B cell (primary cell): ENCODE measurements around the gene RASA2. TPM values are rescaled to one million over a fixed set of nuclear protein-coding genes. Genes with fewer than 3 reads are reported as not detected.

Source experiments
- ATAC-seq: fragments of 200-7000 bp; cut with Tn5 transposase; one replicate; pipeline ENCODE4 v1.10.0; 2021; ENCODE audit warnings: low read depth, mild to moderate bottlenecking, moderate number of reproducible peaks, moderate library complexity
- CTCF ChIA-PET: fragments of 350-600 bp; sonication (Branson Sonifier 250); formaldehyde crosslinking; loops from one replicate; lab custom pipeline; 2021; ENCODE audit warnings: antibody characterized with exemption, inconsistent platforms; lab: Charles Lee
- POLR2A ChIA-PET: fragments of 350-600 bp; sonication (Branson Sonifier 250); formaldehyde crosslinking; loops from one replicate; lab custom pipeline; 2021; ENCODE audit warnings: antibody characterized with exemption; lab: Charles Lee
- DNase-seq: peaks from one replicate; pipeline ENCODE4 v3.0.0; 2013
- H2AFZ ChIP-seq: 2 replicates; pipeline ENCODE4 v1.6.1; 2012; ENCODE audit warnings: mild to moderate bottlenecking, low read depth, low read length; ENCODE audit not compliant: insufficient read depth, poor library complexity, severe bottlenecking
- H3K27ac ChIP-seq, 2 donors: 1 replicate in 1 of 2; 2 replicates in 1 of 2; pipeline ENCODE4 v1.5.1; 2012 to 2013; ENCODE audit warnings: low read length in 2 of 2, mild to moderate bottlenecking in 2 of 2, moderate library complexity in 1 of 2
- H3K27me3 ChIP-seq, 4 experiments: fragments of 200-600 bp in 1 of 4; sonication (generic) in 1 of 4; replicated peaks in 1 of 4; 1 replicate in 2 of 4; 2 replicates in 2 of 4; pipeline versions ENCODE4 v1.6.1 to v1.7.0; 2013 to 2016; ENCODE audit warnings: low read length in 3 of 4, mild to moderate bottlenecking in 2 of 4, mixed read lengths in 1 of 4, moderate library complexity in 1 of 4; ENCODE audit not compliant: insufficient read depth in 4 of 4, control insufficient read depth in 3 of 4; ENCODE audit errors: control extremely low read depth in 1 of 4
- H3K36me3 ChIP-seq, 2 experiments: replicated peaks in 1 of 2; 1 replicate in 1 of 2; 2 replicates in 1 of 2; pipeline versions ENCODE4 v1.6.1 to v1.7.1; 2013; ENCODE audit warnings: low read length in 1 of 2; ENCODE audit not compliant: insufficient read depth in 2 of 2, control insufficient read depth in 1 of 2; ENCODE audit errors: control extremely low read depth in 1 of 2, extremely low read depth in 1 of 2
- H3K4me1 ChIP-seq, 2 donors: fragments of 200-600 bp in 1 of 2; sonication (generic) in 1 of 2; 1 replicate in 1 of 2; 2 replicates in 1 of 2; pipeline versions ENCODE4 v1.5.1 to v1.6.1; 2013 to 2017; ENCODE audit warnings: low read length in 2 of 2; ENCODE audit not compliant: control insufficient read depth in 2 of 2, insufficient read depth in 2 of 2
- H3K4me2 ChIP-seq: replicated peaks from 2 replicates; pipeline ENCODE3; 2012; ENCODE audit warnings: mild to moderate bottlenecking, low read depth, low read length; ENCODE audit not compliant: poor library complexity, severe bottlenecking
- H3K4me3 ChIP-seq, 5 experiments: fragments of 200-600 bp in 1 of 5; sonication (generic) in 1 of 5; 1 replicate in 3 of 5; 2 replicates in 2 of 5; pipeline versions ENCODE4 v1.5.1 to v1.7.0; 2011 to 2016; ENCODE audit warnings: low read length in 4 of 5, mild to moderate bottlenecking in 4 of 5, low read depth in 2 of 5, control low read depth in 1 of 5, moderate library complexity in 1 of 5; ENCODE audit not compliant: insufficient read depth in 1 of 5; ENCODE audit errors: control extremely low read depth in 1 of 5, extremely low read depth in 1 of 5
- H3K79me2 ChIP-seq: fragments of 200-600 bp; sonication (generic); one replicate; pipeline ENCODE4 v1.6.0; 2016; ENCODE audit warnings: low read length; ENCODE audit not compliant: control insufficient read depth, insufficient read depth
- H3K9ac ChIP-seq: fragments of 200-600 bp; sonication (generic); 2 replicates; pipeline ENCODE4 v1.6.1; 2017; ENCODE audit warnings: mild to moderate bottlenecking, low read length, moderate library complexity
- H3K9me3 ChIP-seq, 3 donors: one replicate each; pipeline versions ENCODE4 v1.6.1 to v1.7.1; 2013; ENCODE audit warnings: low read length in 2 of 3; ENCODE audit not compliant: control insufficient read depth in 2 of 3, insufficient read depth in 1 of 3; ENCODE audit errors: control extremely low read depth in 1 of 3
- H4K20me1 ChIP-seq: 2 replicates; pipeline ENCODE4 v1.6.0; 2012; ENCODE audit warnings: mild to moderate bottlenecking, low read length; ENCODE audit not compliant: insufficient read depth, control insufficient read depth, poor library complexity, severe bottlenecking
- H3K27ac Mint-ChIP-seq: one replicate; pipeline ENCODE4 v1.8.0; 2021; ENCODE audit warnings: mixed read lengths
- H3K27me3 Mint-ChIP-seq: one replicate; pipeline ENCODE4 v1.8.0; 2021; ENCODE audit warnings: mixed read lengths
- H3K4me1 Mint-ChIP-seq: one replicate; pipeline ENCODE4 v1.8.0; 2021; ENCODE audit warnings: mixed read lengths
- H3K4me3 Mint-ChIP-seq: one replicate; pipeline ENCODE4 v1.8.0; 2021; ENCODE audit warnings: mixed read lengths
- H3K9me3 Mint-ChIP-seq: one replicate; pipeline ENCODE4 v1.8.0; 2022; ENCODE audit warnings: mixed read lengths; ENCODE audit not compliant: insufficient read depth
- EZH2 ChIP-seq: IDR thresholded peaks from 2 replicates; pipeline ENCODE4 v1.6.1; 2012; ENCODE audit warnings: borderline replicate concordance, low read depth, mild to moderate bottlenecking, moderate library complexity, low read length; ENCODE audit not compliant: insufficient read depth, poor library complexity, severe bottlenecking
- WGBS: methylation state at CpG from one replicate; pipeline ENCODE4 v1.1.5; 2013; ENCODE audit warnings: missing lambda C conversion rate; ENCODE audit not compliant: insufficient coverage; 5-methylcytosine and 5-hydroxymethylcytosine counted together
- intact Hi-C: fragments of 100-400 bp; cut with micrococcal nuclease; formaldehyde crosslinking; loops from one replicate; pipeline ENCODE4 v1.10.0; 2022
- polyA plus RNA-seq: library from polyadenylated mRNA; depleted of rRNA; stranded (reverse); fragments of >200 nt; gene quantifications from 2 replicates; pipeline ENCODE4 v1.2.3, GENCODE V29; 2012
- total RNA-seq, 2 donors: library from RNA; stranded (reverse); fragments of 120-200 nt in 1 of 2; gene quantifications; 1 replicate in 1 of 2; 2 replicates in 1 of 2; pipeline versions ENCODE4 v1.2.3 to v1.2.4, GENCODE V29; 2013 to 2022
- TF ChIP-seq, protein P1 (sequence below): fragments of 200-600 bp; IDR thresholded peaks from one replicate; pipeline ENCODE4 v1.8.0; 2022; ENCODE audit warnings: antibody characterized with exemption, mild to moderate bottlenecking

Gene RASA2
- total and polyA plus RNA-seq, 2 donors (not counting 1 experiment from before 2014, with no cell fraction given), result 12.3 to 47.7 TPM

DNA sequence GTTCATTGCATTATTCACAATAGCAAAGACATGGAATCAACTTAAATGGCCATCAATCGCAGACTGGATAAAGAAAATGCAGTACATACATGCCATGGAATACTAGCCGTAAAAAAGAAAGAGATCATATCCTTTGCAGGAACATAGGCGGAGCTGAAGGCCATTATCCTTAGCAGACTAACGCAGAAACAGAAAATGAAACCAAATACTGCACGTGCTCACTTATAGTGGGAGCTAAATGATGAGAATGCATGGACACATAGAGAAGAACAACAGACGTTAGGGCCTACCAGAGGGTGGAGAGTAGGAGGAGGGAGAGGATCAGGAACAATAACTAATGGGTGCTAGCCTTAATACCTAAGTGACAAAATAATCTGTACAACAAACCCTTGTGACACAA is 57.9 kb downstream of the RASA2 start:
- POLR2A ChIA-PET, result interaction anchor here (1.1 kb wide), 1 partner anchor 58 kb away, joined by 3 read pairs; the partner anchor contains the start of gene RASA2
- 85% methylated on average over 4 of the region's 6 CpGs for WGBS
- DNase-seq (no peak), ATAC-seq (no peak)
- Histone ChIP-seq H3K9me3 (peaks cover 5 to 8% (median 7%) of the 10 kb centered on the region in 3 donors), H3K79me2 (peaks cover 61% of the 10 kb centered on the region), H4K20me1 (peaks cover 10% of the 10 kb centered on the region), H3K9ac (no peak overlapping the region), H3K36me3 (peaks cover 17 to 61% of the 10 kb centered on the region in 2 experiments), H3K27me3 (no peaks in the 10 kb centered on the region), H3K4me1 (peaks cover 2 to 4% of the 10 kb centered on the region in 2 donors), H3K4me2 (no peak overlapping the region), H2AFZ (no peak overlapping the region), H3K4me3 (no peak overlapping the region), H3K27ac (peak overlapping the region in 1 of 2 donors; percentile 48)
- TF ChIP-seq, protein P1, sequence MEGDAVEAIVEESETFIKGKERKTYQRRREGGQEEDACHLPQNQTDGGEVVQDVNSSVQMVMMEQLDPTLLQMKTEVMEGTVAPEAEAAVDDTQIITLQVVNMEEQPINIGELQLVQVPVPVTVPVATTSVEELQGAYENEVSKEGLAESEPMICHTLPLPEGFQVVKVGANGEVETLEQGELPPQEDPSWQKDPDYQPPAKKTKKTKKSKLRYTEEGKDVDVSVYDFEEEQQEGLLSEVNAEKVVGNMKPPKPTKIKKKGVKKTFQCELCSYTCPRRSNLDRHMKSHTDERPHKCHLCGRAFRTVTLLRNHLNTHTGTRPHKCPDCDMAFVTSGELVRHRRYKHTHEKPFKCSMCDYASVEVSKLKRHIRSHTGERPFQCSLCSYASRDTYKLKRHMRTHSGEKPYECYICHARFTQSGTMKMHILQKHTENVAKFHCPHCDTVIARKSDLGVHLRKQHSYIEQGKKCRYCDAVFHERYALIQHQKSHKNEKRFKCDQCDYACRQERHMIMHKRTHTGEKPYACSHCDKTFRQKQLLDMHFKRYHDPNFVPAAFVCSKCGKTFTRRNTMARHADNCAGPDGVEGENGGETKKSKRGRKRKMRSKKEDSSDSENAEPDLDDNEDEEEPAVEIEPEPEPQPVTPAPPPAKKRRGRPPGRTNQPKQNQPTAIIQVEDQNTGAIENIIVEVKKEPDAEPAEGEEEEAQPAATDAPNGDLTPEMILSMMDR, result no peak
- TF ChIP-seq EZH2, result no peak
- CTCF ChIA-PET, result interaction anchor here (1.3 to 1.4 kb wide), 2 partner anchors 13 to 90 kb away, joined by 3 to 4 read pairs; no protein-coding TSS in a partner anchor
- Mint-ChIP-seq H3K4me3 (no peak overlapping the region), H3K9me3 (no peaks in the 10 kb centered on the region), H3K27ac (no peak overlapping the region), H3K27me3 (no peaks in the 10 kb centered on the region), H3K4me1 (peaks cover 26% of the 10 kb centered on the region)
- intact Hi-C loops, result no loop called here

DNA sequence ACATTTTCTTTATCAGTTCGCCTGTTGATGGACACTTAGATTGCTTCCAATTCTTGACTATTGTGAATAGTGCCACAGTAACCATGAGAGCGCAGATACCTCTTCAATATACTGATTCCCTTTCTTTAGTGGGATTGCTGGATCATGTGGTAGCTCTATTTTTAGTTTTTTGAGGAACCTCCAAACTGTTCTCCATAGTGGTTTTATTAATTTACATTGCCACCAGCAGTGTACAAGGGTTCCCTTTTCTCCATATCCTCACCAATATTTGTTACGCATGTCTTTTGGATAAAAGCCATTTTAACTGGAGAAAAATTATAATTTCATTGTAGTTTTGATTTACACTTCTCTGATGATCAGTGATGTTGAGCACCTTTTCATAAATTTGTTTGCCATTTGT is 59.3 kb downstream of the RASA2 start:
- H3K36me3 ChIP-seq, result peaks cover 26 to 63% of the 10 kb centered on the region in 2 experiments
- H2AFZ ChIP-seq, result no peak overlapping the region
- peaks cover 2 to 5% of the 10 kb centered on the region in 2 donors for H3K4me1 ChIP-seq
- Mint-ChIP-seq H3K9me3 (no peaks in the 10 kb centered on the region), H3K27me3 (no peaks in the 10 kb centered on the region), H3K27ac (no peak overlapping the region), H3K4me1 (peaks cover 29% of the 10 kb centered on the region), H3K4me3 (no peak overlapping the region)
- CTCF ChIA-PET, result interaction anchor here (1.4 kb wide), 1 partner anchor 91 kb away, joined by 3 read pairs; no protein-coding TSS in a partner anchor
- no peak overlapping the region for H3K27ac ChIP-seq
- H3K27me3 ChIP-seq, result no peaks in the 10 kb centered on the region
- H3K4me2 ChIP-seq, result no peak overlapping the region
- peaks cover 10% of the 10 kb centered on the region for H4K20me1 ChIP-seq
- POLR2A ChIA-PET, result no interaction called here
- H3K79me2 ChIP-seq, result peaks cover 66% of the 10 kb centered on the region
- TF ChIP-seq, protein P1, result no peak
- TF ChIP-seq EZH2, result no peak
- no peak for DNase-seq
- H3K9ac ChIP-seq, result no peak overlapping the region
- no CpG with 5 or more reads among the region's 3 CpGs for WGBS
- peaks cover 5 to 8% (median 7%) of the 10 kb centered on the region in 3 donors for H3K9me3 ChIP-seq
- no peak overlapping the region for H3K4me3 ChIP-seq
- no peak for ATAC-seq
- intact Hi-C loops, result no loop called here
